H9 (cell line): ENCODE data around the gene PHAF1. TPM values are rescaled to one million over a fixed set of nuclear protein-coding genes. Genes with fewer than 3 reads are reported as not detected.

ENCODE experiments used
- DNase-seq: peaks from one replicate; pipeline ENCODE4 v3.0.0-alpha.2; 2017
- H2AFZ ChIP-seq: one replicate; pipeline ENCODE4 v1.6.1; 2013; ENCODE audit warnings: mild to moderate bottlenecking, low read length, control low read depth, moderate library complexity
- H2AK5ac ChIP-seq: 2 replicates; pipeline ENCODE4 v1.6.1; 2013; ENCODE audit warnings: low read length, control low read depth, mixed read lengths; ENCODE audit not compliant: insufficient read length
- H2BK120ac ChIP-seq: one replicate; pipeline ENCODE4 v1.6.1; 2013; ENCODE audit warnings: low read depth, mild to moderate bottlenecking, low read length, control low read depth, inconsistent platforms; ENCODE audit not compliant: poor library complexity, severe bottlenecking
- H2BK12ac ChIP-seq: 2 replicates; pipeline ENCODE4 v1.6.1; 2013; ENCODE audit warnings: low read length, control low read depth, mixed read lengths, low read depth; ENCODE audit not compliant: insufficient read length
- H2BK15ac ChIP-seq: 2 replicates; pipeline ENCODE4 v1.6.1; 2013; ENCODE audit warnings: low read depth, low read length, control low read depth
- H2BK20ac ChIP-seq: one replicate; pipeline ENCODE4 v1.6.1; 2013; ENCODE audit warnings: low read depth, mild to moderate bottlenecking, low read length, control low read depth, inconsistent platforms; ENCODE audit not compliant: poor library complexity, severe bottlenecking
- H2BK5ac ChIP-seq: 2 replicates; pipeline ENCODE4 v1.6.1; 2013; ENCODE audit warnings: low read length, control low read depth, mixed read lengths; ENCODE audit not compliant: insufficient read length
- H3K14ac ChIP-seq: 2 replicates; pipeline ENCODE4 v1.6.1; 2013; ENCODE audit warnings: low read length, control low read depth; ENCODE audit not compliant: insufficient read depth
- H3K18ac ChIP-seq: 2 replicates; pipeline ENCODE4 v1.6.1; 2013; ENCODE audit warnings: low read depth, mild to moderate bottlenecking, mixed read lengths, low read length, control low read depth; ENCODE audit not compliant: insufficient read length
- H3K23ac ChIP-seq: 2 replicates; pipeline ENCODE4 v1.6.1; 2013; ENCODE audit warnings: low read length, control low read depth, mixed read lengths, low read depth; ENCODE audit not compliant: insufficient read length
- H3K23me2 ChIP-seq: 2 replicates; pipeline ENCODE4 v1.6.1; 2013; ENCODE audit warnings: low read depth, mild to moderate bottlenecking, mixed read lengths, low read length, control low read depth; ENCODE audit not compliant: insufficient read length, poor library complexity, severe bottlenecking
- H3K27ac ChIP-seq: 2 replicates; pipeline ENCODE4 v1.5.1; 2013; ENCODE audit warnings: low read length, control low read depth, mixed read lengths, low read depth; ENCODE audit not compliant: insufficient read length
- H3K27me3 ChIP-seq: 2 replicates; pipeline ENCODE4 v1.6.1; 2013; ENCODE audit warnings: low read length, control low read depth, inconsistent platforms; ENCODE audit not compliant: insufficient read depth
- H3K4ac ChIP-seq: 2 replicates; pipeline ENCODE4 v1.6.1; 2013; ENCODE audit warnings: low read depth, mild to moderate bottlenecking, control low read depth, inconsistent platforms, low read length, moderate library complexity
- H3K4me1 ChIP-seq: 2 replicates; pipeline ENCODE4 v1.6.1; 2013; ENCODE audit warnings: low read length, control low read depth, inconsistent platforms; ENCODE audit not compliant: insufficient read depth
- H3K4me2 ChIP-seq: 2 replicates; pipeline ENCODE4 v1.6.1; 2013; ENCODE audit warnings: low read length, control low read depth, mixed read lengths; ENCODE audit not compliant: insufficient read length, insufficient read depth
- H3K56ac ChIP-seq: 2 replicates; pipeline ENCODE4 v1.6.1; 2013; ENCODE audit warnings: low read depth, mild to moderate bottlenecking, mixed read lengths, low read length, control low read depth; ENCODE audit not compliant: insufficient read length
- H3K79me1 ChIP-seq: 2 replicates; pipeline ENCODE4 v1.6.1; 2013; ENCODE audit warnings: low read depth, mild to moderate bottlenecking, moderate library complexity, low read length, control low read depth, inconsistent platforms; ENCODE audit not compliant: insufficient read depth, poor library complexity, severe bottlenecking
- H3K79me2 ChIP-seq: 2 replicates; pipeline ENCODE4 v1.6.1; 2013; ENCODE audit warnings: low read length, control low read depth, inconsistent platforms; ENCODE audit not compliant: insufficient read depth
- H3K9ac ChIP-seq: 2 replicates; pipeline ENCODE4 v1.6.1; 2013; ENCODE audit warnings: low read length, control low read depth, mixed read lengths; ENCODE audit not compliant: insufficient read length; ENCODE audit errors: extremely low read depth
- H3K9me3 ChIP-seq: one replicate; pipeline ENCODE4 v1.6.1; 2013; ENCODE audit warnings: low read depth, low read length, inconsistent platforms; ENCODE audit not compliant: control insufficient read depth
- H3T11ph ChIP-seq: one replicate; pipeline ENCODE4 v1.6.1; 2013; ENCODE audit warnings: mild to moderate bottlenecking, low read length, control low read depth, inconsistent platforms
- H4K20me1 ChIP-seq: one replicate; pipeline ENCODE4 v1.6.1; 2013; ENCODE audit not compliant: control insufficient read depth, insufficient read length, insufficient read depth
- H4K5ac ChIP-seq: 2 replicates; pipeline ENCODE4 v1.6.1; 2013; ENCODE audit warnings: low read depth, mild to moderate bottlenecking, mixed read lengths, low read length, control low read depth; ENCODE audit not compliant: insufficient read length
- H4K8ac ChIP-seq: replicated peaks from 2 replicates; pipeline ENCODE4 v1.6.1; 2013; ENCODE audit warnings: low read length, control low read depth, mixed read lengths, low read depth; ENCODE audit not compliant: insufficient read length
- H4K91ac ChIP-seq: 2 replicates; pipeline ENCODE4 v1.6.1; 2013; ENCODE audit warnings: low read depth, mild to moderate bottlenecking, moderate library complexity, mixed read lengths, low read length, control low read depth; ENCODE audit not compliant: insufficient read length
- H3K27ac Mint-ChIP-seq, 3 experiments: 2 replicates in 2 of 3; 3 replicates in 1 of 3; pipeline ENCODE4 v1.8.0; 2020 to 2021; ENCODE audit warnings: mixed read lengths in 3 of 3, mild to moderate bottlenecking in 1 of 3, moderate library complexity in 1 of 3
- H3K27me3 Mint-ChIP-seq: 2 replicates; pipeline ENCODE4 v1.8.0; 2021; ENCODE audit warnings: low read depth, mild to moderate bottlenecking, moderate library complexity, mixed read lengths
- H3K36me3 Mint-ChIP-seq, 3 experiments: 2 replicates in 2 of 3; 3 replicates in 1 of 3; pipeline ENCODE4 v1.8.0; 2020 to 2021; ENCODE audit warnings: low read depth in 3 of 3, mixed read lengths in 3 of 3; ENCODE audit not compliant: insufficient read depth in 1 of 3
- H3K4me1 Mint-ChIP-seq, 2 experiments: 2 replicates each; pipeline ENCODE4 v1.8.0; 2020; ENCODE audit warnings: mixed read lengths in 2 of 2
- H3K4me3 Mint-ChIP-seq, 2 experiments: 2 replicates in 1 of 2; 3 replicates in 1 of 2; pipeline ENCODE4 v1.8.0; 2020 to 2021; ENCODE audit warnings: mild to moderate bottlenecking in 2 of 2, mixed read lengths in 2 of 2, moderate library complexity in 1 of 2
- H3K9me3 Mint-ChIP-seq, 2 experiments: 2 replicates in 1 of 2; 3 replicates in 1 of 2; pipeline ENCODE4 v1.8.0; 2020; ENCODE audit warnings: mild to moderate bottlenecking in 2 of 2, mixed read lengths in 2 of 2, moderate library complexity in 1 of 2
- CTCF ChIP-seq: fragments of 200-600 bp; sonication (generic); conservative IDR thresholded peaks from 3 replicates; pipeline ENCODE4 v1.8.0; 2021; ENCODE audit warnings: antibody characterized with exemption, mild to moderate bottlenecking
- WGBS: extraction: QIAGEN DNeasy Blood & Tissue Kit; methylation state at CpG from one replicate; pipeline ENCODE4 v1.1.7; 2013; ENCODE audit warnings: missing lambda C conversion rate, low lambda C conversion rate, mixed read lengths; ENCODE audit not compliant: insufficient read length; ENCODE audit errors: extremely low coverage; 5-methylcytosine and 5-hydroxymethylcytosine counted together
- total RNA-seq: library from RNA; stranded (reverse); gene quantifications from 2 replicates; pipeline ENCODE4 v1.2.1, GENCODE V29; 2021

Gene PHAF1
- total RNA-seq, 1 experiment from 2014 or later = 18.8 TPM

DNA sequence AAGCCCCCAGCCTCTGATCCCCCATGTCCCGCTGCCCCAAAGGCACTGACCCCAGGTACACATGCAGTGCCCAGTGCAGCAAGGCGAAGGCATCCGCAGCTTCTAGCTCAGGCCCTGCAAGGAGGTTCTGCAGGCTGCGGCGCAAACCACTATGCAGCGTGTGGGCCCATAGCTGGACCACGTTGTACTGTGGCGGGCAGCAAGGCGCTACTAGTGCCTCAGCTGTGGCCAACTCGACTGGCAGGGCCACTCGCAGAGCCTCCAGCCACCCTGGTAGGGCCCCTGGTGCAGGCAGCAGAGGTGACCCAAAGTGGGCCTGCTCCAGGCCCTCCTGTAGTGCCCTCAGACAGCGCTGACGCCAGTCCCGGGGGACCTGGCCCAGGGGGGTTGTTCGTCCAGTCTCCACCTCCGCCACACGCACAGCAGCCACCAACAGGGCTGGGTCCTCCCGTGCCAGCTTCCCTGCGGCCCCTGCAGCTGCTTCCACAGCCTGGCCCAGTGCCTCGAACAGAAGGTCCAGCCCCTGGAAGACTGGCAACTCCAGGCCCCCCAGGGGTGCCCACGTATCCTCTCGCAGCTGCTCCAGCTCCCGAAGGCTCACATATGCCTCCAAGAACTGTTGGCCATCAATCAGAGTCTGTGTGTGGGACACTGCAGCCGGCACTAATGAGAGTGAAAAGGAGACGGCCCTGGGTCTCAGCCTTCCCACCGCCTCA lies 77.6 kb downstream of the PHAF1 start:
- Mint-ChIP-seq H3K36me3 (no peaks in the 10 kb centered on the region; a peak in 1 of 7 replicates), H3K27ac (no peak overlapping the region), H3K9me3 (no peaks in the 10 kb centered on the region; a peak in 2 of 5 replicates), H3K27me3 (peaks cover 29% of the 10 kb centered on the region), H3K4me3 (no peak overlapping the region), H3K4me1 (peaks cover 21 to 27% of the 10 kb centered on the region in 2 experiments)
- Histone ChIP-seq H3K4me2 (no peak overlapping the region), H3K18ac (no peak overlapping the region), H3K27me3 (peaks cover 4% of the 10 kb centered on the region), H3K4ac (no peak overlapping the region), H2AK5ac (no peak overlapping the region), H3K4me1 (peaks cover 6% of the 10 kb centered on the region; the same call in 1 of the 2 replicates), H2BK15ac (no peak overlapping the region), H2BK5ac (no peak overlapping the region), H3K9ac (no peak overlapping the region), H3K23ac (no peak overlapping the region), H3K9me3 (no peaks in the 10 kb centered on the region), H3K23me2 (peaks cover 13% of the 10 kb centered on the region), H3K56ac (no peak overlapping the region), H2BK120ac (no peak overlapping the region), H3K79me1 (peaks cover 1% of the 10 kb centered on the region), H2AFZ (no peak overlapping the region), H4K91ac (no peak overlapping the region), H4K20me1 (no peaks in the 10 kb centered on the region), H3K27ac (no peak overlapping the region), H2BK20ac (no peak overlapping the region), H3K14ac (no peak overlapping the region), H3K79me2 (peaks cover under 1% of the 10 kb centered on the region; the same call in 1 of the 2 replicates), H2BK12ac (no peak overlapping the region), H4K8ac (no peak overlapping the region), H3T11ph (no peak overlapping the region), H4K5ac (no peak overlapping the region)
- no peak for DNase-seq
- no CpG with 5 or more reads among the region's 26 CpGs for WGBS
- TF ChIP-seq CTCF = no peak
